ENCODE measurements around the gene ZBTB22. TPM values are rescaled to one million over a fixed set of nuclear protein-coding genes. Genes with fewer than 3 reads are reported as not detected.

ZBTB22 gene
- total RNA-seq, 1 experiment from 2014 or later = 11.7 TPM

GRCh38 chr6:33316603-33317418 is 733 bp downstream of the ZBTB22 start:
- Histone ChIP-seq H3K27me3 (ENCODE audit: insufficient read depth, low read length) (no peaks in the 10 kb centered on the region), H3K4me2 (ENCODE audit: low read length) (peak overlapping the region; percentile 53), H3K27ac (ENCODE audit: low read depth, low read length) (peak overlapping the region; percentile 15), H2AFZ (ENCODE audit: low read depth, low read length, poor library complexity, severe bottlenecking) (no peak overlapping the region), H3K79me2 (ENCODE audit: insufficient read depth, low read length) (peaks cover 49% of the 10 kb centered on the region), H4K20me1 (ENCODE audit: insufficient read depth) (no peaks in the 10 kb centered on the region), H3K9me3 (ENCODE audit: control insufficient read depth in 1 of 2, insufficient read depth in 1 of 2, low read depth in 1 of 2, low read length in 2 of 2) (no peaks in the 10 kb centered on the region), H3K4me1 (ENCODE audit: control insufficient read depth in 1 of 2, insufficient read depth in 2 of 2, low read length in 2 of 2) (peaks cover 44 to 73% of the 10 kb centered on the region in 2 experiments), H3K9me2 (ENCODE audit: insufficient read depth) (no peaks in the 10 kb centered on the region), H3K36me3 (ENCODE audit: control insufficient read depth in 1 of 2, insufficient read depth in 2 of 2, low read length in 2 of 2) (peaks cover 22 to 33% of the 10 kb centered on the region in 2 experiments; a peak in 3 of 4 replicates), H3K9ac (ENCODE audit: low read length) (no peak overlapping the region), H3K4me3 (replicated peaks in 1 of 2; ENCODE audit: low read depth in 1 of 2, low read length in 2 of 2) (peak overlapping the region; percentile 43 to 55)
- BruUV-seq (replicated peaks) = no TSS peak
- TF ChIP-seq POLR2AphosphoS5 (IDR thresholded peaks at IDR 0.05; ENCODE audit: low read depth, low read length) (no peak), JUND (IDR thresholded peaks at IDR 0.05) (no peak), FOSL1 (IDR thresholded peaks at IDR 0.05; ENCODE audit: low read depth) (no peak), REST (IDR thresholded peaks at IDR 0.05; ENCODE audit: low read depth) (no peak), EGR1 (IDR thresholded peaks at IDR 0.05; ENCODE audit: low read depth) (no peak), SIN3A (IDR thresholded peaks at IDR 0.05; ENCODE audit: low read depth) (no peak), EZH2 (IDR thresholded peaks at IDR 0.05) (no peak), ZBTB33 (IDR thresholded peaks at IDR 0.05; ENCODE audit: extremely low read depth, insufficient replicate concordance, low read length) (no peak), ELF1 (IDR thresholded peaks at IDR 0.05; ENCODE audit: borderline replicate concordance, low read depth) (no peak), TCF7L2 (IDR thresholded peaks at IDR 0.05; ENCODE audit: borderline replicate concordance, extremely low read depth, insufficient read depth, insufficient read length) (no peak), ATF3 (IDR thresholded peaks at IDR 0.05) (no peak), RAD21 (IDR thresholded peaks at IDR 0.05; ENCODE audit: low read depth) (no peak), SP1 (IDR thresholded peaks at IDR 0.05; ENCODE audit: low read depth) (no peak), CEBPB (IDR thresholded peaks at IDR 0.05; ENCODE audit: low read depth) (no peak), CBX3 (IDR thresholded peaks at IDR 0.05; ENCODE audit: low read depth) (no peak), YY1 (IDR thresholded peaks at IDR 0.05; ENCODE audit: extremely low read depth, insufficient replicate concordance, low read depth, low read length) (no peak)
- intact Hi-C loops (cut with micrococcal nuclease) = no loop called here
- no peak for ATAC-seq
- CTCF ChIA-PET = interaction anchor here (1.1 to 1.8 kb wide), 4 partner anchors 16 to 191 kb away, joined by 3 to 10 read pairs (median 7); partner anchors contain the start of gene RGL2
- POLR2A ChIA-PET = interaction anchor here (0.6 to 2.3 kb wide), 10 partner anchors 8 to 345 kb away, joined by 3 to 13 read pairs (median 6); partner anchors contain the start of genes B3GALT4, PHF1, RGL2 and RPS18
- no peak for DNase-seq (ENCODE audit: low read depth, low spot score)
- RAD21 ChIA-PET (ENCODE audit: low non-redundant PET in 1 of 2, low total read pairs in 2 of 2, uncharacterized antibody in 2 of 2, unreplicated experiment in 2 of 2) = no interaction called here
